Transverse colon (tissue), 4 donors: ENCODE measurements around the gene RNF168.

Source experiments
- CTCF ChIP-seq, 5 experiments: fragments of 200-600 bp in 3 of 5; fragments of 450-650 bp in 2 of 5; sonication (generic) in 3 of 5; IDR thresholded peaks; 1 replicate in 2 of 5; 2 replicates in 3 of 5; pipeline ENCODE4 v1.5.1; 2016 to 2017; ENCODE audit warnings: antibody characterized with exemption in 5 of 5, inconsistent platforms in 3 of 5, mild to moderate bottlenecking in 2 of 5, moderate library complexity in 1 of 5
- POLR2A ChIP-seq: fragments of 450-650 bp; IDR thresholded peaks from one replicate; pipeline ENCODE4 v1.6.1; 2016; ENCODE audit warnings: antibody characterized with exemption, mild to moderate bottlenecking, moderate library complexity
- POLR2AphosphoS5 ChIP-seq, 3 donors: sonication (generic); formaldehyde crosslinking; IDR thresholded peaks; one replicate each; pipeline ENCODE4 v1.6.1; 2016; ENCODE audit warnings: antibody characterized with exemption in 3 of 3

GRCh38 chr3:196477678-196478077, 25.9 kb downstream of the RNF168 start:
- TF ChIP-seq CTCF (IDR thresholded peaks at IDR 0.05) (no peak), POLR2AphosphoS5 (IDR thresholded peaks at IDR 0.05) (no peak), POLR2A (no peak)
